ENCODE measurements around the gene CAPN7.
"Not testable (repeated sequence)": the region's sequence is repeated elsewhere in the genome, so short reads cannot be mapped to it uniquely, and the experiment has no call there.

CAPN7 gene

DNA sequence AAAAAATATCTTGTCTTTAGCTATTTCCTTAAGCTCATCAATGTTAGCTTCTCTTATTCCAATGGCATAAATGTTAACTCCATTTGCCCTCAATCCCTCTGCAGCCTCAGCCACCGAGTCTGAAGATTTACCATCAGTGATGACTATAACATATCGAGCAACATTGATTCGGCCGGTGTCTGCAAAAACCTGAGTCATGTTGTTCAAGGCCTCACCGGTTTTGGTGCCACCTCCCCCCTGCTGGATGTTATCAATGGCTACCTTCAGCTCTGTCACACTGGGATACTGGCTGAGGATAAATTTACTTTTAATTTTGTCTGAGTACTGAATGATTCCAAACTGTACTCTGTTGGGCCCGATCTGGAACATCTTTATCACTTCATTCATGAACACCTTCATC, 41.0 kb upstream of the CAPN7 start:
- no peak for DNase-seq (ENCODE audit: low read depth)
- no peak overlapping the region for H3K4me3 ChIP-seq (ENCODE audit: low read depth, low read length)
- TF ChIP-seq, protein P1, sequence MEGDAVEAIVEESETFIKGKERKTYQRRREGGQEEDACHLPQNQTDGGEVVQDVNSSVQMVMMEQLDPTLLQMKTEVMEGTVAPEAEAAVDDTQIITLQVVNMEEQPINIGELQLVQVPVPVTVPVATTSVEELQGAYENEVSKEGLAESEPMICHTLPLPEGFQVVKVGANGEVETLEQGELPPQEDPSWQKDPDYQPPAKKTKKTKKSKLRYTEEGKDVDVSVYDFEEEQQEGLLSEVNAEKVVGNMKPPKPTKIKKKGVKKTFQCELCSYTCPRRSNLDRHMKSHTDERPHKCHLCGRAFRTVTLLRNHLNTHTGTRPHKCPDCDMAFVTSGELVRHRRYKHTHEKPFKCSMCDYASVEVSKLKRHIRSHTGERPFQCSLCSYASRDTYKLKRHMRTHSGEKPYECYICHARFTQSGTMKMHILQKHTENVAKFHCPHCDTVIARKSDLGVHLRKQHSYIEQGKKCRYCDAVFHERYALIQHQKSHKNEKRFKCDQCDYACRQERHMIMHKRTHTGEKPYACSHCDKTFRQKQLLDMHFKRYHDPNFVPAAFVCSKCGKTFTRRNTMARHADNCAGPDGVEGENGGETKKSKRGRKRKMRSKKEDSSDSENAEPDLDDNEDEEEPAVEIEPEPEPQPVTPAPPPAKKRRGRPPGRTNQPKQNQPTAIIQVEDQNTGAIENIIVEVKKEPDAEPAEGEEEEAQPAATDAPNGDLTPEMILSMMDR (IDR thresholded peaks at IDR 0.05; ENCODE audit: control insufficient read depth, extremely low read depth, insufficient read depth) = no peak

- H3K4me3 ChIP-seq (ENCODE audit: low read depth, low read length); DNase-seq (ENCODE audit: low read depth): not testable (repeated sequence)
Measured at GRCh38 chr3:15166391-15166790, 39.7 kb upstream of the CAPN7 start.

GRCh38 chr3:15171096-15171495, 35.0 kb upstream of the CAPN7 start:
- TF ChIP-seq, protein P1 (IDR thresholded peaks at IDR 0.05; ENCODE audit: control insufficient read depth, extremely low read depth, insufficient read depth) = no peak
- no peak overlapping the region for H3K4me3 ChIP-seq (ENCODE audit: low read depth, low read length)
- DNase-seq (ENCODE audit: low read depth) = no peak

- no peak for DNase-seq (ENCODE audit: low read depth)
- H3K4me3 ChIP-seq (ENCODE audit: low read depth, low read length) = no peak overlapping the region
- TF ChIP-seq, protein P1 (IDR thresholded peaks at IDR 0.05; ENCODE audit: control insufficient read depth, extremely low read depth, insufficient read depth) = no peak
Measured at GRCh38 chr3:15172806-15173205, 33.2 kb upstream of the CAPN7 start.

GRCh38 chr3:15174953-15175352, 31.1 kb upstream of the CAPN7 start:
- no peak for DNase-seq (ENCODE audit: low read depth)
- H3K4me3 ChIP-seq (ENCODE audit: low read depth, low read length) = no peak overlapping the region
- TF ChIP-seq, protein P1 (IDR thresholded peaks at IDR 0.05; ENCODE audit: control insufficient read depth, extremely low read depth, insufficient read depth) = no peak

GRCh38 chr3:15175605-15176004, 30.4 kb upstream of the CAPN7 start:
- DNase-seq (ENCODE audit: low read depth) = no peak
- TF ChIP-seq, protein P1 (IDR thresholded peaks at IDR 0.05; ENCODE audit: control insufficient read depth, extremely low read depth, insufficient read depth) = no peak
- no peak overlapping the region for H3K4me3 ChIP-seq (ENCODE audit: low read depth, low read length)

DNA sequence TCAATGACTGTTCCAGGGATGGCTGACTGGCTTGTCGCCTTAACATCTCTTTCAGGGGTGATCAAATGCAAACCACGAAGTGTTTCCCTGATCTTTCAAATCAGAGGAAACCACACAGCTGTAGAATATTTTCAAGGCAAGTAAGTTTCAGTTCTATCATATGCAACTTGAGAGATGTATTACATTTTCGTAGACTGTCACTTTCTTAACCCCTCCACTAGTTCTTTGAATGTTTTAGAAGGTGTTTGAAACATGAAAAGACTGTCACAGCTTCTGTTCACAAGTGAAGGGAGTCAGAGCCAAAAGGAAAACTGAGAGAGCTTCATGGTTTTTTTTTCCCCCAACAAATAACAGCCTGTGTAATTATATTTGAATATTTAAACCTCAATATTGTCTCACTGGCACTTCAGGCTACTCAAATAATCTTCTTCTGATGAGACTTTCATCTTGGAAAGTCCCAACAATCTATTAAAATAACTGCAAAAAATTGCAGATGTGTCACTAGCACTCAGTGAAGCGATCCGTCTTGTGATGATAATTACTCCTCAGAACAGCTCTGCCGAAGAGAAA, 25.9 kb upstream of the CAPN7 start:
- TF ChIP-seq, protein P1 (IDR thresholded peaks at IDR 0.05; ENCODE audit: control insufficient read depth, extremely low read depth, insufficient read depth) = no peak
- DNase-seq (ENCODE audit: low read depth) = no peak
- no peak overlapping the region for H3K4me3 ChIP-seq (ENCODE audit: low read depth, low read length)
